CD4-positive, alpha-beta T cell treated with Interleukin-6 for 4 hours (primary cell): ENCODE measurements around the gene ACVRL1.

Experiments
- DNase-seq: peaks from one replicate; pipeline ENCODE4 v3.0.0-alpha.2; 2020; ENCODE audit warnings: mixed read lengths

The ACVRL1 gene

DNA sequence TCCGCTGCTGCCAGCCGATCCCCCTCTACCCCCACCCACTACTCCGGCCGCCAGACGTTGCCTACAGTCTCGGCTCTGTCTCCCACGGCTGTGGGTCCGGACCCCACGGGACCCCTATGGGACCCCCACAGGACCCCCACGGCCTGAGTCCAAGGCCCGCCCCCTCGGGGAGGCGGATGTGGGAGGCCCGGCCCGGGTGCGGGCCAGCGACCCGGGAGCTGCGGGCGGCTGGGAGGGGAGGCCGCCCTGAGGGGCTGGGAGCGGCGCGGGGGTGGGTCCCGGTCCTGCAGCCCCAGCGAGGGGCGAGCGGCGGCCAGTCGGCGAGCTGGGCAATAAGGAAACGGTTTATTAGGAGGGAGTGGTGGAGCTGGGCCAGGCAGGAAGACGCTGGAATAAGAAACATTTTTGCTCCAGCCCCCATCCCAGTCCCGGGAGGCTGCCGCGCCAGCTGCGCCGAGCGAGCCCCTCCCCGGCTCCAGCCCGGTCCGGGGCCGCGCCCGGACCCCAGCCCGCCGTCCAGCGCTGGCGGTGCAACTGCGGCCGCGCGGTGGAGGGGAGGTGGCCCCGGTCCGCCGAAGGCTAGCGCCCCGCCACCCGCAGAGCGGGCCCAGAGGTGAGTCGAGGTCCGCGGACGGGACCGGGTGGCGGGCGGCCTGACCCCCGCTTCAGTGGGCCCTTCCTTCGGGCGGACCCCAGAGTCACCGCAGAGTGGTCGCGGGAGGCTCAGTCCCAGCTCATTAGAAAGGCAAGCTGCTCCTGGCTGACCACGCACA lies at the start of gene ACVRL1:
TSS of gene ACVRL1 (plus strand) at position 422 of the 773 bp plus-strand sequence. CDS start 4,971 bp downstream, outside the sequence.
- no peak for DNase-seq

DNA sequence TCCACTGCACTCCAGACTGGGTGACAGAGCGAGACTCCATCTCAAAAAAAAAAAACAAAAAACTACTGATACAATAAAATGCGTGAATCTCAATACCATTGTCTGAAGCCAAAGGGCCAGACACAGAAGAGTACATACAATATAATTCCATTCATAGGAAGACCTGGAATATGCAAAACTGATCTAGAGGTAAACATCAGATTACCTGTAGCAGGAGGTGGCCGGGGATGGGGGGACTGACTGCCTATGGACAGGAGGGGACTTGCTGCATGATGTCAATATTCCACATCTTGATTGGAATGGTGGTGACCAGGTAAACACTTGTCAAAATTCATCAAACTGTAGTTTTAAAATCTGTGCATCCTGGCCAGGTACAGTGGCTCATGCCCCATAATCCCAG lies 46.3 kb upstream of the ACVRL1 start:
- DNase-seq = no peak

DNA sequence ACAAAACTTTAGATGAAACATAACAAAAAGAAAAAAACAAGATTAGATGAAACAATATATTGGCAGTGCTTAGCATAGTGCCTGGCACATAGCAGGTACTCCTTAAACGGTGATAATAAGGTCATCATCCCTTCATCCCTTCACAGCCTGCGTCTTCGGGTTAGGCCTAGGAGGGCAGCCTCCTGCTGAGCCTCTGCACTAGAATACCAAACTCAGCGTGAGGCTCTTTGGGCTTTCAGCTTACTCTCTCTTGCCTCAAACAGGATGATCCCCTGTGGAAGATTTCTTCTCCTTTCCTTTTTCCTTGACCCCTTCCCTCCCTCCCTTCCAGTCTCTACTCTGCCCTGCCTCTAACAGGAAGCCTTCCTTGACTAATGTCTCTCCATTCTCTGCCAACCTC lies 44.4 kb upstream of the ACVRL1 start:
- no peak for DNase-seq

DNA sequence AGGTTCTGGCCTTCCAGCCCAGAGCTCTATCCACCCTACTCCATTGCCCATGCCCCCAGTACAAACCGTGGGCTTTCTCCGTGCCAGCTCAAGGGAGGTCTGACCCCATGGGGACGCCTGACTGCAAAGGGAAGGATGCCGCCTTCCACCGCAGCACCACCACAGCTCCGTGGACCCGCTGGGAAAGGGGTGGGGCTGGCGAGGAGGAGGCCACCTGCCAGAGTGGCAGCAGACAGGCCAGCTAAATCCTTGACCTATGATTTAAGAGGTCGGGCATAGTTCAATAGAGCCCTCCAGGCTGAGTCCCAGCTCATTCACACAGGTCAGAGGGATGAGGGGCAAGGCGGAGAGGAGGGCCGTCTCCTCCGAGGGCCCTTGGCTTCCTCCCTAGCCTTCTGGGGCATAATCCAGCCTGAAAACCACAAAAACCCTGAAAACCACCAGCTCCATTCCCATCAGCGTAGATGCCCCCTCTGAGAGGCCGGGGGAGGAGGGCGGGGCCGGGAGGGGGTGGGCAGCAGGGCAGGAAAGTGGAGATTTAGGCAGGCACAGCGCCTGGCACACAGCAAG lies 43.9 kb upstream of the ACVRL1 start:
- no peak for DNase-seq

DNA sequence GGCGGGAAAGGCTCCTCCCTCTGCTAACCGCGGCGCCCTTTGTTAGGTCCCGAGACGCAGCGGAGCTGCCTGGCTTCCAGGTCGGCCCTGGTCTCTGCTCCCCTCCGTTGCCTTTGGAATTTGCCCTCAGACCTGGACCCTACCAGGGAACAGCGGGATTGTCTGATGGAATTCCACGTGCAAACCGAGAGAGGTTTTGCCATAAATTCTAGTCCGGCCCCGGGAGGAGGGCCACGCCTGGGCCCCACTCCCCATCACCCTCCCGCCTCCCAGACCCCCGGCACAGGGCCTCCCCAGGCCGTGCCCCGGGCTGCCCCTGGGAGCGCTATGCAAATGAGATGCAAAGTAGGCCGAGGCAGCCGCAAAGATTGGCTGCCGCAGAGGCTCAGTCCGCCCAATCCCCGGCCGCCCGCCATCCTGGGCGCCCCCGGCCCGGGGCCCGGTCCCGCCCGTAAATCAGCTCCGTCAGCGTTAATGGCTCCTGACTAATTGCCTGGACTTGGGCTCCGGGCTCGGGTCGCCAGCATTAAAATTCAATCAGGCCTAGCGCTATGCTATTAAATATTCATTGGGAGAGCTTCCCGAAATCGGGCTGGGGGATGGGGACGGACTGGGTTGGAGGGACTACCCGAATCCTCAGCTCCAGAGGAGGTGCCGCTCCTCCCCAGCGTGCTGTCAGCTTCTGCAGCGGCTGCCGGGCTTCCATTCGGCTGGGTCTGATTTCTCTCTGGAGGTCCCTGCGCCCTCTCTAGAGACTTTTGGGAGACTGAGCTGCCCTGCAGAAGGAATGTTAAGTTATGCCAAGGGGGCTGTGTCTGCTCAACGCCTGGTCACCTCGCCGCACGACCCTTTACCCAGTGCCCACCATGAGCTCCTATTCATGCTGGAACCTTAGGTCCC lies 43.1 kb upstream of the ACVRL1 start:
- DNase-seq = peak; percentile 16

DNA sequence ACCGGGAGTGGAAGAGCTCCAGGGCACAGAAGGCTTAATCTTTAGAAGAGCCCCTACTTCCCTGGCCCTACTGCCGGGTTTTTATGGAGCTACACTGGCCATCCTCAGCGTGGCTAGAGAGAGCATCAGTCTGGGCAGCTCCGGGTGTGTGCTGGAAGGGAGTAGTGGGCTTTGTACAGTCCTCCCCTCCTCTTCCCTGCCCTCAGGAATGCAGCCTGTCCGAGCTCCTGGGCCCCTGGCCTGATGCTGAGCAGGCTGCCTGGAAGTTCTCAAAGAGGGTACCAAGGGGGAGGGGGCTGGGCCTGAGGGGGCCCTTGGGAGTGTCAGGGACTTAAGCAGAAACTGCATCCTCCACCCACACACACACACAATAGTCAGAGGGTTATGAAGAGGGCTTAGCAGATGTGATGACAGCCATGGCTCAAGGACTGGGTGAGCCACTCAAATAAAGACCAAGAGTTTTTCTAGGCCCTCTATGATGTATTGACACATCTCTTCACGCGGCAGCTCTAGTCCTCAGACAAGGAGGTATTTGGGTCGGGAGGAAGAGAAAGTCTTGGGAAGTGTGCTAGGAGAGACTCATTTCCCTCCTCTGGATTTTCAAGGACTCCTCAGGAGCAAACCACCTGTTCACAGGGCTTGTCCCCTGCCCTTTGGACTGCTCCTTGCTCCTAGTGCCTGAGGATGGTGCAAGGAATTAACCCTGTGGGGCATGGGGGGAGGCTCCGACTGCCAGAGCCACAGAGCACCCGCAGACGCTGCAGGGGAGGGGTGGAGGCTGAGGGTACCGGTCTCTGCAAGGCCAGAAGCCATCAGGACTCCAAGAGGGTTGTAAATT lies 42.3 kb upstream of the ACVRL1 start:
- no peak for DNase-seq

DNA sequence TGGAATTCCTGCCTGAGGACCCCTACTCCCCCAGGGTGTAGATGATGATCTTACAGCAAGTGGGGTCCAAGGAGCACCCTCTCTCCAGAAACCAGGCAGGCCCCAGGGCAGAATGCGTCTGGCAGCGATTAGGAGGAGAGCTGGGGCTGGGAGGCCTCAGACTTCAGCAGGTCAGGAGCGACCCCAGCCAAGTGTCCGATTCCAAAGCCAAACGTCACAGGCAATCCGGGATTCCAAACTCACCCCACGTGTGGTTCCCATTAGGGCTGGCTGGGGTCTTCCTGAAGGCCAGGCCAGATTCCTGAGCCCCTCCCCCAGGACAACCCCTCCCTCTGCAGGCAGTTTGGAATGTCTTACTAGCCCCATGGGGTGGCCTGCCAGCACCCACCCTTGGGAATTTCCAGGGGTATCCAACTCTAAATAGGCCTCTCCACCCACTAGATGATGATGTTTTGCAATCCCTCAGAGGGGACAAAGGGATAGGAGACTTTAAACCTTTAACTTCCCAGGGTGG lies 41.5 kb upstream of the ACVRL1 start:
- DNase-seq = no peak

DNA sequence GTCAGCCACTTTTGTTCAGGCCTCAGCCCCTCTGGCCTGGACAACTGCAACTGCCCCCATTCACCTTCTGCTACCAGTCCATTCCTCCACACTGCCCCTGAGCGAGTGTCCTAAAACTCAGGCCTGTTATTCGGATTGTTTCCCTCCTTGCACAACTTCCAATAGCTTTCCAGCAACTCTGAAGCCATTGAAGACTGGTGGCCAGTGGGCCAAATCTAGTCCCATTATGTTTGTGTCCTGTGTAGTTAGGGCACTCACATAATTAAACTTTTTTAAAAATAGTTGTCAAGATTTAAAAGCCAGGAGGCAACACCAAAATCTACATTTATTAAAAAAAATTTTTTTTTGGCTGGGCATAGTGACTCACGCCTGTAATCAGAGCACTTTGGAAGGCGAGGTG lies 41.0 kb upstream of the ACVRL1 start:
- DNase-seq = no peak

DNA sequence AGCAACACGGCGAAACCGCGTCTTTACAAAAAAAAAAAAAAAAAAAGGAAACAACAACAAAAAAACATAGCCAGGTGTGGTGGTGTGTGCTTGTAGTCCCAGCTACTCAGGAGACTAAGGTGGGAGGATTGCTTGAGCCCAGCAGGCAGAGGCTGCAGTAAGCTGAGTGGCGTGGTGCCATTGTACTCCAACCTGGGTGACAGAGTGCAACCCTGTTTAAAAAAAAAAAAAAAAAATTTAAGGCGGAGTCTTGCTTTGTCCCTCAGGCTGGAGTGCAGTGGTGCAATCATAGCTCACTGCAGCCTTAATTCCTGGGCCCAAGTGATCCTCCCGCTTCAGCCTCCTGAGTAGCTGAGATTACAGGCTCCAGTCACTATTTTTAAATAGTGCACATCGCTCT lies 40.5 kb upstream of the ACVRL1 start:
- DNase-seq = no peak

DNA sequence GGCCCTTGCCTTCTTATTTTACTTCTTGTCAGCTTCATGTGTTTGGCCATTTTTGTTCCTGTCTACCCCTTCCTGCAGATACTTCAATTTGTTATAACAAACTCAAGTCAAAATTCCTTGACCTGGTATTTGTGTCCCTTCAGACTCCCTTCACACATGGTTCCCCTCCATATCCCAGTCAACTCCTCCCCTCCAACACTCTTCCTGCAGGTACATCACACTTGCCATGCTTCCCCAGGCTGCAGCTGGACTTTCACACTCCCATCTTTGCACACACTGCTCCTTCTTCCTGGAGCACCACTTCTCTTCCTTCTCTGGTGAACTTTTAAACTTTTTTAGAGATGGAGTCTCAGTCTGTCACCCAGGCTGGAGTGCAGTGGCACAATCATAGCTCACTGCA lies 39.9 kb upstream of the ACVRL1 start:
- no peak for DNase-seq

DNA sequence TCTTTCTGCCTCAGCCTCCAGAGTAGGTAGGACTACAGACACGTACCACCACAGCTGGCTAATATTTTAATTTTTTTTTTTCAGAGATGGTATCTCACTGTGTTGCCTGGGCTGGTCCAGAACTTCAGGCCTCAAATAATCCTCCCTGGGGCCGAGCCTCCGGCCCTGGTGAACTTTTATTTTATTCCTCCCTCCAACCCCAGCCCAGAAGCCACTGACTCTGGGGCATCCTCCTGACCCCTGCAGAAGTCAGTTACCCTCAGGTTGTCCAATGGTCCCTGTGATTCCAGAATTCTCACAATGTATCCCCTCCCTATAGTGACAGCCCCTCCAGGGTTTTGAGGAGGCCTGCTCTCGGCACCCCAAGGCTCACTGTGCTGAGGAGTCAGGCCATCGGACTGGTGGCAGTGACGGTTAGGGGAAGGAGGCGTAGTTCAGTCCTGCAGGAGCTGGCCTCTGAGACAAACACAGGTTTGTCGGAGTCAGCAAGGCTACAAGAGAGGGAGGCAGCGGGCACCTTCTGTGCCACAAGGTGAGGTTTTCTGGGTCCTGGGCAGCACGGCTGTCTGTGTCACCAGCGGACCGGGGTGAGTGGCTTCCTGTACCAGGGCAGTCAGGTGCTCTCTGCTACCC lies 39.4 kb upstream of the ACVRL1 start:
- no peak for DNase-seq

DNA sequence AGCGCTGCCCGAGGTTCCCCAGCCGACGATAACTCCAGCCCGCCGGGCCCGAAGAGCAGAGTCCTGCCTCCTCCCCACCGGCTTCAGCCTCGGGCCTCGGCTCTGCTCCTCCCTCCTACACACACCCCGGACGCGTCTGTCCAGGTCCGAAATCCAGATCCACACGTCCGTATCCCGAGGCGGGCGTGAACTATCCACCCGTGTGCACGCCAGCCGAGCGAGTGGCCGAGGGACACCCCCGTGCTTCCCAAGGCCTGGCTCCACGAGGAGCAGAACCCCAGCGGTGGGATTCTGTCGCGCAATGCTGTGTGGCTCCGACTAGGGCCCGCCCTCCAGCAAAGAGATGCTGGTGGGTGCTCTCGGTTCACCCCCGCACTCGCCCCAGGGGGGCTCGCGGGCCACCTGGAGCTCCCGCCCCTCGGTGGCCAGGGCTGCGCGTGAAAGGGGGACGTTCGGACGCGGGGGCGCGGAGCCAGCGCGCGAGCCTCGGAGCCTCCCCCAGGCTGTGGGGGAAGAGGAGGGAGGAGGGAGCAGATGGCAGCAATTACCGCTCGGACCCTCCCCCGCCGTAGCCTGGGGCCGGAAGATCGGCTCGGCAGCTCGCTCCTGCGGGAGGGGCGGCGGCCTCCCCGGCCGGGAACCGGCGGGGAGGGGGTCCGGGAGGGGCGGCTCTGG lies 38.3 kb upstream of the ACVRL1 start:
- no peak for DNase-seq

DNA sequence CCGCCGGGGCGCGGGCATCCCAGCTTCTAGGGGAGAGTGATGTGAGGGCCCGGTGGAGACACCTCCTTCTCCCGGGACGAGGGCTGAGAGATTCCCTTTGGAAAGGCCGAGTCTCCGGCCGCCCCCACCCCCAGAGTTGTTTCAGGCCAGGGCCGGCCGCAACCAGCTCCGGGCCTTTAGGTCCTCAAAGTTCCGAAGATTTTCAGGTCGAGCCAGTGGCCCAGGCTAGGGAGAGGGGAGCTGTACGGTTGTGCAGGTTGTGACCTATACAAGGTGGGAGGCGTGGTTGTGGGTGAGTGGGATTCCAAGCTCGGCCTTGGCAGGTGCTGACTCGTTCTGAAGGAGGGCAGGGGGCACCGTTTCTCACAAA lies 37.8 kb upstream of the ACVRL1 start:
- DNase-seq = no peak

DNA sequence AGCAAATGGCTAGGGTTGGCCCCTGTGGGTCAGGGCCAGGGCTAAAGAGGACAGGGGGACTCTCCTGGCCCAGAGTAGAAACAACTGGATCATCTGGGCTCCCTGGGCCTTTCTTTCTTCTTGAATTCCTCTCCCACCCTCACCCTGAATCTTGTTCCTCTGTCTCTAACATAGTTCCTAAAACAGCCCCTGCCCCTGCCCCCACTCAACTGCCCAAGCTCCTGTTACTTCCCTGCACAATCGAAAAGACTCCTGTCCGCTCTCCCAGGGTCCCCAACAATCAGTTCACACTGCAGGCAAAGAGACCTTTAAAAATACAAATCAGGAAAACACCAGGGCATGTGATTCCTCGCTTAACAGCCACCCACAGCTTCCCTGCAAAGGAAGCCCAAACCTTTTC lies 37.4 kb upstream of the ACVRL1 start:
- no peak for DNase-seq

DNA sequence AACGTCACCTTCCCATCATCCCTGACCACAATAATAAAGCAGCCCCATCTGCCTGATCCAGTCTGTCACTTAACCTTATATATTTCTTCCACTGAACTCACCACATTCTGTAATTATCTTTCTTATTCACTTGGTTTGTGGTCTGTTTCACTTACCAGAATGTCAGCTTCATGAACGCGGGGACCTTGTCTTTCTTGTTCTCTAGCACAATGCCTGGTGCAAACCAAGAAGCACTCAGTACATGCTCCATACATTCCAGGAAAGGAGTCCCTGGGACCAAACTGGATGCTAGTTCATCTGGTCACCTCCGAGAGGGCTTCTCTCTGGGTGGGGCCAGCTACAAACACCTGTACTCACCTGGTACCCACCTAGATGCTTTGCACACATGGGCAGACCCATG lies 36.8 kb upstream of the ACVRL1 start:
- DNase-seq = no peak

DNA sequence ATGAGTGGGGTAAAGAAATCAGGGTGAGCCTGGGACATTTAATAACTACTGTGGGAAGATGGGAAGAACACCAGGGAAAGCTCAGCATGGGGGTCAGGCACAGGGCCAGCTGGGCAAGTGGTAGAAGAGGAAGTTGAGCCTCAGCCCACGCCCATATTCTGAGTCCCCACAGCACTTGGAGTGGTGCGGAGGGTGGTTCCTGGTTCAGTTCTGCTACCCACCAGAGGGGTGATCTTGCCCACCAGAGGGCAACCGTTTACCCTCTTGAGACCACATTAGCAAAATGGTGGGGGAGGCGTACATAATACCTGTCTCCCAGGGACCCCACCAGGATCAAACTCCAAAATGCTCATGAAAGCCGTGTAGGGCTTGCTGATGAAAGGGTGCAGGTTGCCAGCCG lies 36.2 kb upstream of the ACVRL1 start:
- DNase-seq = no peak

DNA sequence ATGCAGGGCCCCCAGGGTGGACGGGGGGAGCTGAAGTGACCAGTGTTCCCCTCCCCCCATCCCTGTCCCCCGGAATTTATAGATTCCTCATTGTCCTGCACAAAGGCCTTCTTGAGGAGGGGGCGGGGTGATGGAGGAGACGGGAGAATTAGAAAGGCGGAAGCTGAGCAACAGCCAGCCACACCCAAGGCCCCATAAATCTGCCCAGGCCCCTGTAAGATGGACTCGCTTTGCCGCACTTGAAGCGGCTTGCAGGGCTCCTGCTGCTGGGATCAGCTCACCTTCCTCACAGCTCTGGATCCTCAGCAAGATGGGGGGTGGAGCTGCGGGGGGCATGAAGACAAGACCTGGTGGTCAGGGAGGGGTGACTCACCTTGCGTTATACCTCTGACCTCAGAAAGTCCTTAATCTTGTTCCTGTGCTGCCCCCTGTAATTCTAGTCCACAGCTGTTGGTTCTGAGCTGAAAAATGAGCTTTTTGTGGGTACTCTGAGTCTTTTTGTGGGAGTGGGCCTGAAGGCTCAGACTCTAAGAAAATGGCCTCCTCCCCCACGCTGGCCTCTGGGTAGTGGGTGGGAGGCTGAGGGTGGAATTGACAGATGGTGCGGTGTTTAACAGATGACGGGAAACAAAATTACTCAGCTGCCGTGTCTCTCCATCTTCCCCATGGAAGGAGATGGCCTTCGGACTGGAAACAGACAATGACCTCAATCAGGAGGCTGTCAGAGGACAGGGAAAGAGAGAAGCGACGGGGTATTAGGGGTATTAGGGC lies 35.2 kb upstream of the ACVRL1 start:
- DNase-seq = no peak

DNA sequence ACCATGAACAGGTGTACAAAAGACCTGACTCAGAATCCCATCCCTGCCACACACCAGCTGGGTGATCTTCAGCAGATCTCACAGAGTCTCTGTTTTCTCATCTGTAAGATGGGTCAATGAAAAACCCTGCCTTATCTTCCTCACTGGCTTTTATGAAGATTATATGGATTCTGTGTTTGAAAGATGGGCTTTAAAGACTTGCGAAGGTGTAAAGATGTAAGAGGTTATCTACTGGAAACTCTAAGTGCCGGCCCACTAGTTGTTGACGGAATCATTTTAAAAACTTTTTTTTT lies 34.7 kb upstream of the ACVRL1 start:
- DNase-seq = no peak

DNA sequence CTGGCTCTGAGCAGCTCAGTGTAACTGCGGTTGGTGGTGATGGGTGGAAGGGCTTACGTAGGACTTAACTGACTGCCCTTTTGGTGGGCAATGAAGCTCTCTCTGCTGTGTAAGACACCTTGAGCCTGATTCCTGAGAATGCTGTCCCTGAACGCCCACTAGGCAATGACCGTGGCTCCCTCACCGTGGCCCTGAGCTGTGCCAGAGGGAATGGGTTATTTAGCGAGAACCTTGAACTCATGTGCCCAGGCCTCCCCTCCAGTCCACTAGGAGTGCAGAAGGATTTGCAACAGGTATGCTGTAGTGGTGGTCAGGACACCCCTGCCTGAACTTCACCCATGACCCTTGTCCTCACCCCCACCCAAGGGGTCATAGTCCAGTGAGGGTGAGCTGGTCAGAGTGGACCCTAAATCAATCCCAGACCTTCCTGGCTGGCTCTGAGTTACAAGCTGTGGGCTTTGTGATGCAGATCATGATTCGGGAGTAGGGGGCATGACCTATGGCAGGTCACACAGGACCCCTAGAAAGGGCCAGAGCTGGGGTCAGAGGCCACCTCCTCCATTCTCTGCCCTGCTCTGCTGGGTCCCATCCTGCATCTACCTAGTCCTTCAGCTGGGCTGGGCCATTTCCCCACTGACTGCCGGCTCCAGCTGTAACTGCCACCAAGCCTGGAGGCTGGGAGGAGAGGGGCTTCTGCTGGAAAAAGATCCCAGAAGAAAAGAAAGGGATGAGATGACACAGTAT lies 33.9 kb upstream of the ACVRL1 start:
- DNase-seq = no peak

DNA sequence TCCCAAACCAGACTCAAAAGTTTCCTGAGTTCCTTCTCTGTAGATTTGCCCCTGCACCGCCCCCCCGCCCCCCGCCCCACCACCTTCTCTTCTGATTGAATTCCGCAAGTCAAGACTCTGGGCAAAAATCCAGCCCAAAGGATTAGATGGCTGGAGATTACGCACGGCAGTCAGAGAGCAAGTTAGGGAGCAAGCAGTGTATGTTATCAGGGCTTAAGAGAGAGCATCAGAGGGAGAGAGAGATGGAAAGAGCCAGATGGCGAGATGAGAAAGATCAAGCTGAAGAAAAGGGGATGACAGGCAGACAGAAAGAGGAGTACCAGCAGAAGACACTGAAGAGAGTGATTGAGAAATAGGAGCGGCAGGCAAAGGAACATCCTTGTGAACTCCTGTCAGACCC lies 33.3 kb upstream of the ACVRL1 start:
- no peak for DNase-seq
